Colonic mucosa (tissue), 4 donors: ENCODE data around the gene CRLF2. TPM values are rescaled to one million over a fixed set of nuclear protein-coding genes. Genes with fewer than 3 reads are reported as not detected.
"Not testable (repeated sequence)": the region's sequence is repeated elsewhere in the genome, so short reads cannot be mapped to it uniquely, and the experiment has no call there.

Source experiments
- DNase-seq: peaks from one replicate; pipeline ENCODE4 v3.0.0-alpha.2; 2020
- H3K27ac ChIP-seq: fragments of 200-600 bp; one replicate; pipeline ENCODE4 v1.8.0; 2021
- H3K27me3 ChIP-seq: fragments of 200-600 bp; one replicate; pipeline ENCODE4 v1.8.0; 2021
- H3K36me3 ChIP-seq: fragments of 200-600 bp; one replicate; pipeline ENCODE4 v1.8.0; 2021
- H3K4me1 ChIP-seq: fragments of 200-600 bp; one replicate; pipeline ENCODE4 v1.8.0; 2021; ENCODE audit warnings: mild to moderate bottlenecking
- H3K4me3 ChIP-seq: fragments of 200-600 bp; one replicate; pipeline ENCODE4 v1.8.0; 2021
- H3K9ac ChIP-seq, 2 donors: one replicate each; pipeline ENCODE4 v1.7.0; 2013; ENCODE audit warnings: control low read depth in 2 of 2, low read depth in 2 of 2, low read length in 2 of 2
- H3K9me3 ChIP-seq: fragments of 200-600 bp; one replicate; pipeline ENCODE4 v1.8.0; 2021
- CTCF ChIP-seq: fragments of 200-600 bp; IDR thresholded peaks from one replicate; pipeline ENCODE4 v1.8.0; 2022; ENCODE audit warnings: antibody characterized with exemption, mild to moderate bottlenecking
- intact Hi-C: fragments of 100-400 bp; cut with DNase I; formaldehyde crosslinking; loops from one replicate; pipeline ENCODE4 v1.14.1; 2022
- total RNA-seq, 2 donors: library from RNA; stranded (reverse); fragmentation: NEBNext Ultra II Directional in 1 of 2; extraction: Animal tissue kit (Norgen Biotek cat#: 25700) in 1 of 2; gene quantifications; one replicate each; pipeline ENCODE4 v1.2.1, GENCODE V29; 2021
- donor health status: healthy.
- donor health status: DM: no; HTN: no; CAD: no.
- donor health status: DM: no; HTN: no; CAD: no.

The CRLF2 gene
- total RNA-seq, 2 donors from 2014 or later = 0.32 TPM; not detected in 1

- intact Hi-C loops = no loop called here
- Histone ChIP-seq H3K4me3 (no peak overlapping the region), H3K27ac (no peak overlapping the region), H3K4me1 (no peaks in the 10 kb centered on the region), H3K27me3 (no peaks in the 10 kb centered on the region), H3K9ac (no peak overlapping the region), H3K36me3 (no peaks in the 10 kb centered on the region), H3K9me3 (no peaks in the 10 kb centered on the region)
- no peak for DNase-seq
- TF ChIP-seq CTCF = no peak
Observed at GRCh38 chrX:1159548-1159947, 52.9 kb downstream of the CRLF2 start.

GRCh38 chrX:1156681-1157455, 55.6 kb downstream of the CRLF2 start:
- H3K27me3 ChIP-seq, intact Hi-C loops, H3K36me3 ChIP-seq, DNase-seq, H3K4me1 ChIP-seq, H3K9ac ChIP-seq, H3K4me3 ChIP-seq, H3K27ac ChIP-seq, H3K9me3 ChIP-seq: not testable (repeated sequence)

GRCh38 chrX:1153940-1154339, 58.5 kb downstream of the CRLF2 start:
- intact Hi-C loops = no loop called here
- H3K9ac ChIP-seq = no peak overlapping the region
- H3K9me3 ChIP-seq = no peaks in the 10 kb centered on the region
- no peak overlapping the region for H3K4me3 ChIP-seq
- no peak for DNase-seq
- no peaks in the 10 kb centered on the region for H3K4me1 ChIP-seq
- H3K27ac ChIP-seq = no peak overlapping the region
- no peak for TF ChIP-seq CTCF
- H3K36me3 ChIP-seq = no peaks in the 10 kb centered on the region
- H3K27me3 ChIP-seq = no peaks in the 10 kb centered on the region

- intact Hi-C loops = no loop called here
- H3K27me3 ChIP-seq = no peaks in the 10 kb centered on the region
- no peak for TF ChIP-seq CTCF
- H3K27ac ChIP-seq = no peak overlapping the region
- H3K4me3 ChIP-seq = no peak overlapping the region
- H3K36me3 ChIP-seq = no peaks in the 10 kb centered on the region
- H3K9ac ChIP-seq = no peak overlapping the region
- DNase-seq = no peak
- H3K4me1 ChIP-seq = no peaks in the 10 kb centered on the region
- H3K9me3 ChIP-seq = no peaks in the 10 kb centered on the region
Observed at GRCh38 chrX:1152090-1152489, 60.4 kb downstream of the CRLF2 start.

- no peak overlapping the region for H3K27ac ChIP-seq
- H3K9ac ChIP-seq = no peak overlapping the region
- no peak for TF ChIP-seq CTCF
- no peak for DNase-seq
- H3K4me3 ChIP-seq = no peak overlapping the region
- no peaks in the 10 kb centered on the region for H3K27me3 ChIP-seq
- H3K9me3 ChIP-seq = no peaks in the 10 kb centered on the region
- intact Hi-C loops = no loop called here
- H3K36me3 ChIP-seq = no peaks in the 10 kb centered on the region
- H3K4me1 ChIP-seq = no peaks in the 10 kb centered on the region
Observed at GRCh38 chrX:1151378-1152077, 60.9 kb downstream of the CRLF2 start.
